ENCODE data around the gene TMEM145.

DNA sequence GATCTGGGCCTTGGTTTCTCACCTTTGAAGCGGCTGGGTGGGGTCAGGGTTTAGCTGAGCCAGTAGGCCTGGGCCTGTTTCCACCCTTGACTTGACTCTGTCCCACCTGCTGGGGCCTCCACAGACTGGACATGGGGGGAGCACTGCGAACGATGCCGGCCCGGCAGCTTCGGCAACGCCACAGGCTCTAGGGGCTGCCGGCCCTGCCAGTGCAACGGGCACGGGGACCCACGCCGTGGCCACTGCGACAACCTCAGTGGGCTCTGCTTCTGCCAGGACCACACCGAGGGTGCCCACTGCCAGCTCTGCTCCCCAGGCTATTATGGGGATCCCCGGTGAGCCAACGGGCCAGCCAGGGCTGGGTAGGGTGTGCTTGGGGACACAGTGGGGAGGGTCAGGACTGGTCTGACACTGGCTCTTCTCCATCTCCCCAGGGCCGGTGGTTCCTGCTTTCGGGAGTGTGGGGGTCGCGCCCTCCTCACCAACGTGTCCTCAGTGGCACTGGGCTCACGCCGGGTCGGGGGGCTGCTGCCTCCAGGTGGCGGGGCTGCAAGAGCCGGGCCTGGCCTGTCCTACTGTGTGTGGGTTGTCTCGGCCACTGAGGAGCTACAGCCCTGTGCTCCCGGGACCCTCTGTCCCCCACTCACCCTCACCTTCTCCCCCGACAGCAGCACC, 40.4 kb downstream of the TMEM145 start:
- TF ChIP-seq, protein P1, sequence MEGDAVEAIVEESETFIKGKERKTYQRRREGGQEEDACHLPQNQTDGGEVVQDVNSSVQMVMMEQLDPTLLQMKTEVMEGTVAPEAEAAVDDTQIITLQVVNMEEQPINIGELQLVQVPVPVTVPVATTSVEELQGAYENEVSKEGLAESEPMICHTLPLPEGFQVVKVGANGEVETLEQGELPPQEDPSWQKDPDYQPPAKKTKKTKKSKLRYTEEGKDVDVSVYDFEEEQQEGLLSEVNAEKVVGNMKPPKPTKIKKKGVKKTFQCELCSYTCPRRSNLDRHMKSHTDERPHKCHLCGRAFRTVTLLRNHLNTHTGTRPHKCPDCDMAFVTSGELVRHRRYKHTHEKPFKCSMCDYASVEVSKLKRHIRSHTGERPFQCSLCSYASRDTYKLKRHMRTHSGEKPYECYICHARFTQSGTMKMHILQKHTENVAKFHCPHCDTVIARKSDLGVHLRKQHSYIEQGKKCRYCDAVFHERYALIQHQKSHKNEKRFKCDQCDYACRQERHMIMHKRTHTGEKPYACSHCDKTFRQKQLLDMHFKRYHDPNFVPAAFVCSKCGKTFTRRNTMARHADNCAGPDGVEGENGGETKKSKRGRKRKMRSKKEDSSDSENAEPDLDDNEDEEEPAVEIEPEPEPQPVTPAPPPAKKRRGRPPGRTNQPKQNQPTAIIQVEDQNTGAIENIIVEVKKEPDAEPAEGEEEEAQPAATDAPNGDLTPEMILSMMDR (IDR thresholded peaks at IDR 0.05; ENCODE audit: insufficient read depth, low read length, poor library complexity, severe bottlenecking), result no peak
- no peak for TF ChIP-seq EZH2phosphoT487 (conservative IDR thresholded peaks at IDR 0.05; ENCODE audit: low read length)

Measured in SU-DHL-6 (cell line).